Lower leg skin (tissue), 4 donors: ENCODE data around the gene CCDC57. TPM values are rescaled to one million over a fixed set of nuclear protein-coding genes. Genes with fewer than 3 reads are reported as not detected.

Experiments
- DNase-seq, 2 donors: peaks; one replicate each; pipeline ENCODE4 v3.0.0-alpha.2; 2019; ENCODE audit warnings: low spot score in 2 of 2
- H3K4me3 ChIP-seq: fragments of 200-600 bp; sonication (generic); 2 replicates; pipeline ENCODE4 v1.5.1; 2017; ENCODE audit warnings: mild to moderate bottlenecking, low read depth; ENCODE audit not compliant: poor library complexity, severe bottlenecking
- CTCF ChIP-seq, 3 donors: fragments of 450-650 bp; IDR thresholded peaks; one replicate each; pipeline ENCODE4 v1.5.1; 2016; ENCODE audit warnings: antibody characterized with exemption in 3 of 3, mild to moderate bottlenecking in 3 of 3, moderate library complexity in 2 of 3
- POLR2A ChIP-seq, 2 donors: fragments of 450-650 bp; IDR thresholded peaks; one replicate each; pipeline ENCODE4 v1.6.1; 2016 to 2017; ENCODE audit warnings: antibody characterized with exemption in 2 of 2, mild to moderate bottlenecking in 1 of 2, moderate library complexity in 1 of 2
- WGBS, 2 donors: methylation state at CpG; one replicate each; pipeline ENCODE4 v1.1.5; 2018; 5-methylcytosine and 5-hydroxymethylcytosine counted together
- intact Hi-C: fragments of 100-400 bp; cut with DNase I; formaldehyde crosslinking; loops from one replicate; pipeline ENCODE4 v1.15.0; 2023; ENCODE audit warnings: low total_unique reads
- microRNA-seq, 2 donors: library from miRNA; unstranded; fragments of <30 nt; microRNA quantifications; one replicate each; pipeline ENCODE4, GENCODE V29; 2016; ENCODE audit warnings: borderline replicate concordance in 2 of 2, borderline number of aligned reads in 1 of 2
- total RNA-seq, 4 donors: library from RNA; depleted of rRNA; stranded (reverse); fragments of >200 nt; gene quantifications; one replicate each; pipeline ENCODE4 v1.1.0, GENCODE V29; 2016

CCDC57 gene
- total RNA-seq, 4 donors from 2014 or later = 16.0 to 33.5 (median 31.5) TPM

GRCh38 chr17:82051776-82052637 lies 160.6 kb downstream of the CCDC57 start, which contains the start of the genes GPS1 and RFNG:
Gene GPS1 (plus strand): TSS chr17:82051898. CDS start chr17:82051932, 34 bp downstream.
Gene RFNG (minus strand): TSS chr17:82051811. CDS start chr17:82051766, 45 bp downstream.
- WGBS, 2 donors = 1% methylated on average over 29 to 58 of the region's 94 CpGs
- DNase-seq = peak in 1 of 2 donors; percentile 61
- peak within 1 kb of the TSS; percentile 64 for H3K4me3 ChIP-seq
- intact Hi-C loops = no loop called here
- TF ChIP-seq POLR2A (IDR thresholded peaks at IDR 0.05) (no peak), CTCF (IDR thresholded peaks at IDR 0.05) (no peak)

Small RNA genes lying within 50 kb of the gene (microRNA-seq; reads per million reads assigned to microRNA genes)
- gene MIR6787 = 0 reads per million in 2 donors

Other genes with a start within 250 kb of the CCDC57 start
- gene ASPSCR1, start 235.2 kb downstream of the CCDC57 start, total RNA-seq = 10 to 100 TPM; 24.0 to 31.5 (median 27.4) TPM
- gene CENPX, start 190.0 kb downstream of the CCDC57 start, total RNA-seq = 10 to 100 TPM; 64.8 to 79.7 (median 71.2) TPM
- gene LRRC45, start 189.5 kb downstream of the CCDC57 start, total RNA-seq = 10 to 100 TPM; 16.7 to 18.3 (median 17.6) TPM
- gene RAC3, start 181.2 kb downstream of the CCDC57 start, total RNA-seq = 10 to 100 TPM in 2 of 4 donors, 1 to 10 TPM in 2; 8.2 to 16.8 (median 10.0) TPM
- gene DCXR, start 175.1 kb downstream of the CCDC57 start, total RNA-seq = 100 to 1,000 TPM; 124 to 199 (median 149) TPM
- gene RFNG, start 161.0 kb downstream of the CCDC57 start, total RNA-seq = 10 to 100 TPM; 44.8 to 83.7 (median 50.9) TPM
- 10 to 100 TPM; 57.2 to 99.3 (median 79.1) TPM for gene GPS1, start 160.9 kb downstream of the CCDC57 start, total RNA-seq
- gene DUS1L, start 147.0 kb downstream of the CCDC57 start, total RNA-seq = 100 to 1,000 TPM in 1 of 4 donors, 10 to 100 TPM in 3; 65.8 to 113 (median 89.8) TPM
- gene FASN, start 114.6 kb downstream of the CCDC57 start, total RNA-seq = 100 to 1,000 TPM; 141 to 424 (median 233) TPM
- 10 to 100 TPM; 10.0 to 18.5 (median 15.2) TPM for gene SLC16A3, start 16.2 kb upstream of the CCDC57 start, total RNA-seq
- 10 to 100 TPM; 46.0 to 88.4 (median 56.4) TPM for gene CSNK1D, start 60.9 kb upstream of the CCDC57 start, total RNA-seq
- gene CD7, start 104.8 kb upstream of the CCDC57 start, total RNA-seq = under 1 TPM in 2 of 4 donors, not detected in 2; 0.45 to 0.99 TPM
- gene SECTM1, start 120.9 kb upstream of the CCDC57 start, total RNA-seq = 10 to 100 TPM; 12.4 to 16.3 (median 14.5) TPM
- gene TEX19, start 146.4 kb upstream of the CCDC57 start, total RNA-seq = not detected
- not detected for gene UTS2R, start 158.9 kb upstream of the CCDC57 start, total RNA-seq
- 10 to 100 TPM; 30.0 to 47.1 (median 39.3) TPM for gene HEXD, start 205.5 kb upstream of the CCDC57 start, total RNA-seq
- 10 to 100 TPM; 13.0 to 28.7 (median 23.2) TPM for gene OGFOD3, start 205.7 kb upstream of the CCDC57 start, total RNA-seq
- 10 to 100 TPM; 32.4 to 48.8 (median 43.5) TPM for gene CYBC1, start 237.9 kb upstream of the CCDC57 start, total RNA-seq
- 10 to 100 TPM; 39.9 to 59.2 (median 44.3) TPM for gene NARF, start 245.9 kb upstream of the CCDC57 start, total RNA-seq